ENCODE results near the gene GALNS. TPM values are rescaled to one million over a fixed set of nuclear protein-coding genes. Genes with fewer than 3 reads are reported as not detected.

GALNS gene
- total RNA-seq, 1 experiment from 2014 or later = 81.6 TPM

GRCh38 chr16:88771294-88771772 is 85.4 kb downstream of the GALNS start:
- Histone ChIP-seq H3K36me3 (ENCODE audit: control insufficient read depth, insufficient read depth, low read length) (no peaks in the 10 kb centered on the region), H3K9me3 (ENCODE audit: control insufficient read depth, insufficient read depth, low read depth, low read length) (no peaks in the 10 kb centered on the region), H3K27ac (ENCODE audit: low read length) (peak overlapping the region; percentile 77), H3K27me3 (ENCODE audit: control insufficient read depth, insufficient read depth, low read length) (no peaks in the 10 kb centered on the region), H3K4me1 (ENCODE audit: control insufficient read depth, insufficient read depth, low read length) (peaks cover 77% of the 10 kb centered on the region), H3K4me3 (ENCODE audit: low read depth in 2 of 2, low read length in 2 of 2) (peak overlapping the region; percentile 21 to 46; a peak in 3 of 4 replicates)
- ChIA-PET CTCF (interaction anchor here (0.9 kb wide), 1 partner anchor 34 kb away, joined by 3 read pairs; no protein-coding TSS in a partner anchor), POLR2A (interaction anchor here (0.6 kb wide), 1 partner anchor 651 kb away, joined by 8 read pairs; no protein-coding TSS in a partner anchor)
- no peak for TF ChIP-seq REST (IDR thresholded peaks at IDR 0.05; ENCODE audit: insufficient read depth in 1 of 2, low read depth in 2 of 2, low read length in 1 of 2)
- no peak for TF ChIP-seq SIN3A (IDR thresholded peaks at IDR 0.05; ENCODE audit: borderline replicate concordance, insufficient read depth, low read depth, low read length)
- no peak for TF ChIP-seq CTCF (IDR thresholded peaks at IDR 0.05)
- TF ChIP-seq TCF7L2 (IDR thresholded peaks at IDR 0.05; ENCODE audit: low read depth, low read length) = no peak
- no peak for TF ChIP-seq POLR2AphosphoS5 (IDR thresholded peaks at IDR 0.05; ENCODE audit: low read depth, low read length)
- intact Hi-C loops (cut with micrococcal nuclease; ENCODE audit: unreplicated experiment) (no loop called here), in situ Hi-C loops (cut with HindIII; ENCODE audit: low pct_unique_long_range_greater_than_20kb, low sequenced_read_pairs) (no loop called here)
- ATAC-seq (no peak; the same call in 1 of the 2 replicates), DNase-seq (ENCODE audit: low read depth, low spot score) (no peak)
- no TSS peak for BruUV-seq (replicated peaks)

GRCh38 chr16:88770461-88771293 is 86.1 kb downstream of the GALNS start:
- no peak for TF ChIP-seq SIN3A (IDR thresholded peaks at IDR 0.05; ENCODE audit: borderline replicate concordance, insufficient read depth, low read depth, low read length)
- no peak for TF ChIP-seq CTCF (IDR thresholded peaks at IDR 0.05)
- TF ChIP-seq POLR2AphosphoS5 (IDR thresholded peaks at IDR 0.05; ENCODE audit: low read depth, low read length) = no peak
- no peak for TF ChIP-seq TCF7L2 (IDR thresholded peaks at IDR 0.05; ENCODE audit: low read depth, low read length)
- TF ChIP-seq REST (IDR thresholded peaks at IDR 0.05; ENCODE audit: insufficient read depth in 1 of 2, low read depth in 2 of 2, low read length in 1 of 2) = no peak
- no peaks in the 10 kb centered on the region for H3K9me3 ChIP-seq (ENCODE audit: control insufficient read depth, insufficient read depth, low read depth, low read length)
- H3K4me1 ChIP-seq (ENCODE audit: control insufficient read depth, insufficient read depth, low read length) = peaks cover 74% of the 10 kb centered on the region
- DNase-seq (ENCODE audit: low read depth, low spot score) (no peak), ATAC-seq (peak; percentile 83)
- in situ Hi-C loops (cut with HindIII; ENCODE audit: low pct_unique_long_range_greater_than_20kb, low sequenced_read_pairs) (no loop called here), intact Hi-C loops (cut with micrococcal nuclease; ENCODE audit: unreplicated experiment) (no loop called here)
- H3K27ac ChIP-seq (ENCODE audit: low read length) = peak overlapping the region; percentile 77
- peak overlapping the region; percentile 21 to 46 for H3K4me3 ChIP-seq (ENCODE audit: low read depth in 2 of 2, low read length in 2 of 2)
- CTCF ChIA-PET = interaction anchor here (0.9 kb wide), 1 partner anchor 33 kb away, joined by 3 read pairs; no protein-coding TSS in a partner anchor
- POLR2A ChIA-PET = interaction anchor here (0.6 kb wide), 1 partner anchor 651 kb away, joined by 8 read pairs; no protein-coding TSS in a partner anchor
- no peaks in the 10 kb centered on the region for H3K36me3 ChIP-seq (ENCODE audit: control insufficient read depth, insufficient read depth, low read length)
- H3K27me3 ChIP-seq (ENCODE audit: control insufficient read depth, insufficient read depth, low read length) = no peaks in the 10 kb centered on the region
- BruUV-seq (replicated peaks) = no TSS peak

Data from Panc1 (cell line).